Progenitor cell of endocrine pancreas (in vitro differentiated cells): ENCODE results near the gene CD300LG. TPM values are rescaled to one million over a fixed set of nuclear protein-coding genes. Genes with fewer than 3 reads are reported as not detected.

Source experiments
- DNase-seq: peaks from one replicate; pipeline ENCODE4 v3.0.0; 2021; ENCODE audit warnings: low spot score; ENCODE audit not compliant: unreplicated experiment
- H3K27ac Mint-ChIP-seq: 2 replicates; pipeline ENCODE4 v1.8.0; 2021; ENCODE audit warnings: mild to moderate bottlenecking, moderate library complexity, mixed read lengths
- H3K27me3 Mint-ChIP-seq: 2 replicates; pipeline ENCODE4 v1.8.0; 2021; ENCODE audit warnings: mixed read lengths
- H3K36me3 Mint-ChIP-seq: 2 replicates; pipeline ENCODE4 v1.8.0; 2022; ENCODE audit warnings: mixed read lengths; ENCODE audit not compliant: insufficient read depth
- H3K4me1 Mint-ChIP-seq: 2 replicates; pipeline ENCODE4 v1.8.0; 2021; ENCODE audit warnings: low read depth, mixed read lengths
- H3K4me3 Mint-ChIP-seq: 2 replicates; pipeline ENCODE4 v1.8.0; 2021; ENCODE audit warnings: low read depth, mild to moderate bottlenecking, moderate library complexity, mixed read lengths
- H3K9me3 Mint-ChIP-seq: 2 replicates; pipeline ENCODE4 v1.8.0; 2021; ENCODE audit warnings: low read depth, mixed read lengths
- total RNA-seq: library from RNA; stranded (reverse); gene quantifications from 2 replicates; pipeline ENCODE4 v1.2.1, GENCODE V29; 2021
- TF ChIP-seq, protein P1 (sequence below): fragments of 200-600 bp; sonication (generic); IDR thresholded peaks from one replicate; pipeline ENCODE4 v1.5.0; 2021; ENCODE audit warnings: antibody characterized with exemption, mild to moderate bottlenecking; ENCODE audit not compliant: unreplicated experiment

CD300LG gene
- total RNA-seq, 1 donor from 2014 or later, result not detected

DNA sequence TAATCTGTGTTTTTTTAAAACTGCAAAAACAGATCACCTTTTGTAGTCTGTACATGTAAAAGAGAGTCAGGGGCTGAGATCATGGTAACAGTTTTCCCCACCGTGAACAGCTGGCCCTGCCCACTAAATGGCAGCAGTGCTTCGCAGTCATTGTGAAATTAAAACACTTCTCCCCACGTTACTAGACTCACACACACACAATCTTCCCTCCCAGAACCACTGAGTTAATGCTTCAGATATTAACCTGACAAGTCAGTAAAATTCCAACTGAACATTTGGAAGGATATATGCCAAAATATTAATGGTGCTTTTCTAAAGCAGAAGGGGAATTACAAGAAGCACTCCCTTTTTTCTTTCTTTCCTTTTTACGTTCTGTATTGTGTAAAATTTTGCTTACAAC lies 1.2 kb upstream of the CD300LG start:
- H3K9me3 Mint-ChIP-seq, result no peaks in the 10 kb centered on the region
- no peak overlapping the region for H3K4me3 Mint-ChIP-seq
- H3K4me1 Mint-ChIP-seq, result no peaks in the 10 kb centered on the region
- TF ChIP-seq, protein P1, sequence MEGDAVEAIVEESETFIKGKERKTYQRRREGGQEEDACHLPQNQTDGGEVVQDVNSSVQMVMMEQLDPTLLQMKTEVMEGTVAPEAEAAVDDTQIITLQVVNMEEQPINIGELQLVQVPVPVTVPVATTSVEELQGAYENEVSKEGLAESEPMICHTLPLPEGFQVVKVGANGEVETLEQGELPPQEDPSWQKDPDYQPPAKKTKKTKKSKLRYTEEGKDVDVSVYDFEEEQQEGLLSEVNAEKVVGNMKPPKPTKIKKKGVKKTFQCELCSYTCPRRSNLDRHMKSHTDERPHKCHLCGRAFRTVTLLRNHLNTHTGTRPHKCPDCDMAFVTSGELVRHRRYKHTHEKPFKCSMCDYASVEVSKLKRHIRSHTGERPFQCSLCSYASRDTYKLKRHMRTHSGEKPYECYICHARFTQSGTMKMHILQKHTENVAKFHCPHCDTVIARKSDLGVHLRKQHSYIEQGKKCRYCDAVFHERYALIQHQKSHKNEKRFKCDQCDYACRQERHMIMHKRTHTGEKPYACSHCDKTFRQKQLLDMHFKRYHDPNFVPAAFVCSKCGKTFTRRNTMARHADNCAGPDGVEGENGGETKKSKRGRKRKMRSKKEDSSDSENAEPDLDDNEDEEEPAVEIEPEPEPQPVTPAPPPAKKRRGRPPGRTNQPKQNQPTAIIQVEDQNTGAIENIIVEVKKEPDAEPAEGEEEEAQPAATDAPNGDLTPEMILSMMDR, result no peak
- DNase-seq, result no peak
- no peak overlapping the region for H3K27ac Mint-ChIP-seq
- peaks cover 15% of the 10 kb centered on the region for H3K27me3 Mint-ChIP-seq
- H3K36me3 Mint-ChIP-seq, result no peaks in the 10 kb centered on the region

DNA sequence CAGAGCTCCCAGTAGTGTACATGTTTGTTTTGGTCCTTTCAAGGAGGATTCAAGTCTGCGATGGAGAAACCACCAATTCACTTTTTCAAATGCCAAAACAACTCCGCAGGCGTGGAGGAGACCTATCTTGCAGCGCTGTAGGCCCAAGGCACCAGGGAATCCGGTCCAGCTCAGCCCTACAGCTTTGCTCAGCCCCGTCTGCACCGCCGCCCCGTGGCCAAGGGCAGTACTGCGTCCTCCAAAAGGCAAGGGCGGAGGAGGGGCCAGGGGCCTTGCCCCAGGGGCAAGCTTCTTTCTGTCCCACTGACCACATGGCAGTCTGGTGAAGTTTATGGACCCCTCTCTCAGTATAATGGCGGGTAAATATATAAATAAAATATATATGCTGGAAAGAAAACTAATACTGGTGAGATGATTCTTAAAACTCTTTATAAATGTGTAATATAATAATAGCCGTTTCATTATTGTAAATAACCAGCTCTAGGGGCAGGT lies 709 bp upstream of the CD300LG start:
- DNase-seq, result peak; percentile 85
- Mint-ChIP-seq H3K4me1 (no peaks in the 10 kb centered on the region), H3K27me3 (peaks cover 16% of the 10 kb centered on the region), H3K4me3 (no peak overlapping the region), H3K36me3 (no peaks in the 10 kb centered on the region), H3K27ac (no peak overlapping the region), H3K9me3 (no peaks in the 10 kb centered on the region)
- TF ChIP-seq, protein P1, result peak; percentile 91

DNA sequence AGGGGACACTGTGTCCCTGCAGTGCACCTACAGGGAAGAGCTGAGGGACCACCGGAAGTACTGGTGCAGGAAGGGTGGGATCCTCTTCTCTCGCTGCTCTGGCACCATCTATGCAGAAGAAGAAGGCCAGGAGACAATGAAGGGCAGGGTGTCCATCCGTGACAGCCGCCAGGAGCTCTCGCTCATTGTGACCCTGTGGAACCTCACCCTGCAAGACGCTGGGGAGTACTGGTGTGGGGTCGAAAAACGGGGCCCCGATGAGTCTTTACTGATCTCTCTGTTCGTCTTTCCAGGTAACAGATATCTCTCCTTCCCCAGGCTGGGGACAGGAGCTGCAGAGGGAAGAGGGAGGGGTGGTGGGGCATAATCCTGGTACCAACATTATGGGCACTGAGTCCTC lies 1.6 kb downstream of the CD300LG start:
- TF ChIP-seq, protein P1, result no peak
- no peaks in the 10 kb centered on the region for H3K4me1 Mint-ChIP-seq
- H3K4me3 Mint-ChIP-seq, result no peak overlapping the region
- peaks cover 25% of the 10 kb centered on the region for H3K27me3 Mint-ChIP-seq
- no peak overlapping the region for H3K27ac Mint-ChIP-seq
- H3K9me3 Mint-ChIP-seq, result no peaks in the 10 kb centered on the region
- no peak for DNase-seq
- no peaks in the 10 kb centered on the region for H3K36me3 Mint-ChIP-seq

DNA sequence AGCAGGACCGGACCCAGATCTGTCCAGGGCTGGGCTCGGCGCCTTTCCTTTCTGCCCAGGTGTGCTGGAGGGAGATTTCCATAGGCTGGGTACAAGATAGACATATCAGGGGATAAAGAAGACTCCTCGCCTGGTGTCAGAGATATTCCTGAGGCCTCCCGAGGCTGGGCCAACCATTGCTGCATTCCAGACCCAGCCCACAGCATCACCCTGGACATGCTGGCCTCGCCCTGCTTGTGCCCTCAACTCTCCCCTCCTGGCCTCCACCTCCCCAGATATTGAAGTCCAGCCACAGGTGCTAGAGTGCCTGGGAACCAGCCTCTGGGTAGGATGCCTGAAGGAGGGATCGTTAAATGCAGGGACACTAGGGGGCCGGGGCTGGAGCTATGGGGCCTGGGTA lies 2.1 kb downstream of the CD300LG start:
- Mint-ChIP-seq H3K27ac (no peak overlapping the region), H3K4me3 (no peak overlapping the region), H3K36me3 (no peaks in the 10 kb centered on the region), H3K4me1 (no peaks in the 10 kb centered on the region), H3K27me3 (peaks cover 25% of the 10 kb centered on the region), H3K9me3 (no peaks in the 10 kb centered on the region)
- TF ChIP-seq, protein P1, result no peak
- no peak for DNase-seq

DNA sequence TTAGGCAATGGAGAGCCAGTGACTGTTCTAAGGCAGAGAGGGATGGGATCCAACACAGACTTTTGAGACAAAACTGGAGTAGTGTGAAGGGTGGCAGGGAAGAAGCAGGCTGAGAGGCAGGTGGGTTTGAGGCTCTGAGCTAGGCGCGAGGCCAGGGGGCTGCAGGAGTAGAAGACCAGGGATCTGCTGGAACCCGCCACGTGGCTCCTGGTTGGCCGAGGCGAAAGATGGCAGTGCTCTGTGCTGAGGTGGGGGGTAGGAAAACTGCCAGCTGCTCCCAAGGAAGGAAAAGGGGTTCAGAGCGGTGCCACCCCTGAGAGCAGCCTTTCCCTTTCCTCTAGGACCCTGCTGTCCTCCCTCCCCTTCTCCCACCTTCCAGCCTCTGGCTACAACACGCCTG lies 5.6 kb downstream of the CD300LG start:
- no peak for DNase-seq
- Mint-ChIP-seq H3K27me3 (peaks cover 35% of the 10 kb centered on the region), H3K36me3 (no peaks in the 10 kb centered on the region), H3K4me1 (no peaks in the 10 kb centered on the region), H3K9me3 (no peaks in the 10 kb centered on the region), H3K27ac (no peak overlapping the region), H3K4me3 (no peak overlapping the region)
- TF ChIP-seq, protein P1, result no peak
